SJSA1 (cell line): ENCODE data around the gene TMEM182. TPM values are rescaled to one million over a fixed set of nuclear protein-coding genes. Genes with fewer than 3 reads are reported as not detected.

ENCODE experiments used
- DNase-seq, 2 experiments: peaks; one replicate each; pipeline ENCODE4 v3.0.0-alpha.2; 2015 to 2020; ENCODE audit warnings: low spot score in 2 of 2, low read depth in 1 of 2
- H3K27ac ChIP-seq: fragments of 250-450 bp; sonication (Bioruptor Pico); 2 replicates; pipeline ENCODE4 v1.5.1; 2020; ENCODE audit warnings: mild to moderate bottlenecking, moderate library complexity
- H3K27me3 ChIP-seq: fragments of 250-450 bp; sonication (Bioruptor Pico); replicated peaks from 2 replicates; pipeline ENCODE4 v1.5.1; 2020; ENCODE audit warnings: mild to moderate bottlenecking, moderate library complexity
- H3K36me3 ChIP-seq: fragments of 250-450 bp; sonication (Bioruptor Pico); 2 replicates; pipeline ENCODE4 v1.5.1; 2020; ENCODE audit warnings: mild to moderate bottlenecking
- H3K4me1 ChIP-seq: fragments of 250-450 bp; sonication (Bioruptor Pico); replicated peaks from 2 replicates; pipeline ENCODE4 v1.6.1; 2021; ENCODE audit warnings: mild to moderate bottlenecking
- H3K4me3 ChIP-seq: fragments of 250-450 bp; sonication (Bioruptor Pico); 2 replicates; pipeline ENCODE4 v1.5.1; 2020; ENCODE audit warnings: mild to moderate bottlenecking
- H3K9me3 ChIP-seq: fragments of 250-450 bp; sonication (Bioruptor Pico); replicated peaks from 2 replicates; pipeline ENCODE4 v1.5.1; 2020; ENCODE audit warnings: mild to moderate bottlenecking
- total RNA-seq: library from RNA; depleted of rRNA; stranded (reverse); fragments of >200 nt; shearing (Covaris generic); gene quantifications from 2 replicates; pipeline ENCODE4 v1.2.3, GENCODE V29; 2014

TMEM182 gene
- total RNA-seq, 1 experiment from 2014 or later = 2.9 TPM

- DNase-seq = no peak
- Histone ChIP-seq H3K9me3 (0 out of 2 replicates have a peak, but pooled peaks cover 2% of the 10 kb centered on the region), H3K36me3 (no peaks in the 10 kb centered on the region), H3K27ac (no peak overlapping the region), H3K4me1 (no peaks in the 10 kb centered on the region), H3K4me3 (no peak overlapping the region), H3K27me3 (no peaks in the 10 kb centered on the region)
Measured at GRCh38 chr2:102748107-102748506, 13.7 kb upstream of the TMEM182 start.

- Histone ChIP-seq H3K4me1 (no peaks in the 10 kb centered on the region), H3K4me3 (no peak overlapping the region), H3K27me3 (no peaks in the 10 kb centered on the region), H3K27ac (no peak overlapping the region), H3K9me3 (0 out of 2 replicates have a peak, but pooled peaks cover 2% of the 10 kb centered on the region), H3K36me3 (no peaks in the 10 kb centered on the region)
- no peak for DNase-seq
Measured at GRCh38 chr2:102749938-102750337, 11.9 kb upstream of the TMEM182 start.

- Histone ChIP-seq H3K9me3 (0 out of 2 replicates have a peak, but pooled peaks cover 2% of the 10 kb centered on the region), H3K36me3 (no peaks in the 10 kb centered on the region), H3K4me3 (no peak overlapping the region), H3K27ac (no peak overlapping the region), H3K4me1 (no peaks in the 10 kb centered on the region), H3K27me3 (no peaks in the 10 kb centered on the region)
- DNase-seq = peak in 1 of 2 experiments; percentile 22
Measured at GRCh38 chr2:102753563-102754159, 8.2 kb upstream of the TMEM182 start.

GRCh38 chr2:102754456-102755145 lies 7.2 kb upstream of the TMEM182 start:
- Histone ChIP-seq H3K9me3 (0 out of 2 replicates have a peak, but pooled peaks cover 2% of the 10 kb centered on the region), H3K27ac (no peak overlapping the region), H3K27me3 (no peaks in the 10 kb centered on the region), H3K36me3 (no peaks in the 10 kb centered on the region), H3K4me1 (no peaks in the 10 kb centered on the region), H3K4me3 (no peak overlapping the region)
- DNase-seq = no peak

GRCh38 chr2:102755284-102755683 lies 6.5 kb upstream of the TMEM182 start:
- DNase-seq = no peak
- Histone ChIP-seq H3K4me1 (no peaks in the 10 kb centered on the region), H3K27ac (no peak overlapping the region), H3K36me3 (no peaks in the 10 kb centered on the region), H3K4me3 (no peak overlapping the region), H3K9me3 (0 out of 2 replicates have a peak, but pooled peaks cover 2% of the 10 kb centered on the region), H3K27me3 (no peaks in the 10 kb centered on the region)

GRCh38 chr2:102758439-102758838 lies 3.4 kb upstream of the TMEM182 start:
- Histone ChIP-seq H3K9me3 (no peaks in the 10 kb centered on the region), H3K4me1 (no peaks in the 10 kb centered on the region), H3K36me3 (no peaks in the 10 kb centered on the region), H3K4me3 (no peak overlapping the region), H3K27me3 (no peaks in the 10 kb centered on the region), H3K27ac (no peak overlapping the region)
- DNase-seq = no peak

DNA sequence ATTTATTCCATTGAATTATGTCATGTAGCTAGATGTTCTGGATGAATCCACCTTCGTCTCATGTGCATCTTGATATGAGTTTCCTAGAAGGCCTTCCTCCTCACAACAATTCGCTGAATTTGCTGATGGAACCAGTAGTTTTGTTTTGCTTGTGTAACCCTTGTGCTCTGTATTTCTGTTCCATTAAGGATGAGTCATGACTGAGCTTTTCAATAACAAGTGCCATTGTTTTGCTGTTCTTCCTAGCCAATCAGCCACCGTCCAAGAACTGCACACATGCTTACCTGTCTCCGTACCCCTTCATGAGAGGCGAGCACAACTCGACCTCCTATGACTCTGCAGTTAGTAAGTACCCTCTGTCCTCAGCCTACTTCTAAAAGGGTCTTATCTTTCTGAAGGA lies 2.3 kb downstream of the TMEM182 start:
- H3K4me1 ChIP-seq = no peaks in the 10 kb centered on the region
- H3K4me3 ChIP-seq = no peak overlapping the region
- no peak for DNase-seq
- H3K27ac ChIP-seq = no peak overlapping the region
- H3K36me3 ChIP-seq = no peaks in the 10 kb centered on the region
- H3K9me3 ChIP-seq = no peaks in the 10 kb centered on the region
- H3K27me3 ChIP-seq = no peaks in the 10 kb centered on the region

DNA sequence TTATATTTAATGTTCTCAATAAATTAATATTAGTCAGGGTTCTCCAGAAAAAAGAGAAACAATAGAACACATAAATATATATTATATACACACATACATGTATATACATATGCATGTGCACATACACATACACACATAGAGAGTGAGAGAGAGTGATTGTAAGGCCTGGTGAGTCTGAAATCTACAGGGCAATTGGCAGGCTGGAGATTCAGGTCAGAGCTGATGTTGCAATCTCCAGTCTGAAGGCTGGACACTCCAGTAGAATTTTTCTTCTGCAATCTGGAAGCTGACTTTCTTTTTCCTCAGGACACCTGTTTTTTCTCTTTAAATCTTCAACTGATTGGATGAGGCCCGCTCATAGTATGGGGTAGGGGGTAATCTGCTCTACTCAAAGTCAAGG lies 3.2 kb downstream of the TMEM182 start:
- Histone ChIP-seq H3K27me3 (no peaks in the 10 kb centered on the region), H3K4me1 (no peaks in the 10 kb centered on the region), H3K27ac (no peak overlapping the region), H3K4me3 (no peak overlapping the region), H3K9me3 (no peaks in the 10 kb centered on the region), H3K36me3 (no peaks in the 10 kb centered on the region)
- no peak for DNase-seq

DNA sequence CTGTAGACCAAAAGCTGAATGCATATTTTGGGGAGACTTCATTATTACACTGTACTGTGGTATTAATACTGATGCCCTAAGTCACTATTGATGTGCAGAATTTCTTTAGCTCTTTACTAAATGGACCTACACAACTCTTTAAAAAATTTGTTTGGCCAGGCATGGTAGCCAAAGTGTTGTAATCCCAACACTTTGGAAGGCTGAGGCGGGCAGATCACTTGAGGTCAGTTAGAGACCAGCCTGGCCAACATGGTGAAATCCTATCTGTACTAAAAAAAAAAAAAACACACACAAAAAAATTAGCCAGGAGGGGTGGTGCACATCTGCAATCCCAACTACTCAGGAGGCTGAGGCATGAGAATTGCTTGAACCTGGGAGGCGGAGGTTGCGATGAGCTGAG lies 6.4 kb downstream of the TMEM182 start:
- Histone ChIP-seq H3K27ac (no peak overlapping the region), H3K4me3 (no peak overlapping the region), H3K27me3 (no peaks in the 10 kb centered on the region), H3K36me3 (no peaks in the 10 kb centered on the region), H3K9me3 (no peaks in the 10 kb centered on the region), H3K4me1 (peaks cover 4% of the 10 kb centered on the region)
- DNase-seq = no peak

DNA sequence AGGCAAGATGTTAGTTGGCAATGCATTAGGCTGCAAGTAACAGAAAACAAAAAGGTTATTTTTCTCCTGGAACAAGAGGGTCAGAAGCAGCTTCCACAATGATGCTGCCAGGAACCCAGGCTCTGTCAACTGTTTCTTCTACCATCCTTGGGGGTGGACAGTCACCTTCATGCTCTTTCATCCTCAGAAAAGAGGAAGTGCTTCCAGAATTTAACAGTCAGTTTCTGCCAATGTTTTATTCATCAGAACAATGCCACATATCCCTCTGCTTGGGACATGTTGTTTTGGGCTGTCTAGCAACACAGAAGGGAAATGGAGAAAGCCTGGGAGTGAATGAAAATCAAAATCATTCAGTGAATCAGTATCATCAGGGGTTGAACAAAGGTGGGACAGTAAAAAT lies 7.1 kb downstream of the TMEM182 start:
- Histone ChIP-seq H3K9me3 (no peaks in the 10 kb centered on the region), H3K36me3 (no peaks in the 10 kb centered on the region), H3K27ac (no peak overlapping the region), H3K4me1 (peaks cover 4% of the 10 kb centered on the region), H3K4me3 (no peak overlapping the region), H3K27me3 (no peaks in the 10 kb centered on the region)
- DNase-seq = no peak

- Histone ChIP-seq H3K4me3 (no peak overlapping the region), H3K4me1 (peaks cover 4% of the 10 kb centered on the region), H3K27ac (no peak overlapping the region), H3K27me3 (no peaks in the 10 kb centered on the region), H3K9me3 (no peaks in the 10 kb centered on the region), H3K36me3 (no peaks in the 10 kb centered on the region)
- peak in 1 of 2 experiments; percentile 19 for DNase-seq
Measured at GRCh38 chr2:102770506-102770905, 8.7 kb downstream of the TMEM182 start.

DNA sequence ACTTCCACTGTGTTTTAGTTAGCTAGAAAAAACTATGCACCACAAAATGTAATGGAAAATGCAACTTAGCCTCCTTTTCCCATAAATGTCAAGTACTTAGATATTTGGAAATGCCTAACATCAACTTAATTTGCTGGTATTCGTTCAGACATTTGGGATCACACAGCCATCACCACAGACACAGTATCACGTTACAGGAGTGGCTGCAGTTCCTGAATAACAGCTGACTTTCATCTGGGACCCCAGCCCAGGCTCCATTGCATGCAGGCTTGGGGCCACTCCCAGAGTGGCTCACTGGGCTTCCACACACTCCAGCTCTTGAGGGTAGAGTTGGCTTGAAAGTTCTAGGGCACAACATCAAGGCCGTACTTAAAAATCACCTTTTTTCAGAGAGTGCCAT lies 9.3 kb downstream of the TMEM182 start:
- H3K36me3 ChIP-seq = no peaks in the 10 kb centered on the region
- H3K27me3 ChIP-seq = no peaks in the 10 kb centered on the region
- no peak for DNase-seq
- no peak overlapping the region for H3K27ac ChIP-seq
- H3K9me3 ChIP-seq = no peaks in the 10 kb centered on the region
- H3K4me3 ChIP-seq = no peak overlapping the region
- peaks cover 4% of the 10 kb centered on the region for H3K4me1 ChIP-seq

- Histone ChIP-seq H3K27ac (no peak overlapping the region), H3K36me3 (no peaks in the 10 kb centered on the region), H3K9me3 (no peaks in the 10 kb centered on the region), H3K4me1 (peaks cover 4% of the 10 kb centered on the region), H3K27me3 (no peaks in the 10 kb centered on the region), H3K4me3 (no peak overlapping the region)
- no peak for DNase-seq
Measured at GRCh38 chr2:102772659-102773058, 10.8 kb downstream of the TMEM182 start.

- Histone ChIP-seq H3K27me3 (no peaks in the 10 kb centered on the region), H3K9me3 (no peaks in the 10 kb centered on the region), H3K27ac (no peak overlapping the region), H3K4me1 (peaks cover 4% of the 10 kb centered on the region), H3K4me3 (no peak overlapping the region), H3K36me3 (no peaks in the 10 kb centered on the region)
- no peak for DNase-seq
Measured at GRCh38 chr2:102773149-102773705, 11.4 kb downstream of the TMEM182 start.
